A172 (cell line): ENCODE results near the gene SLC25A21. TPM values are rescaled to one million over a fixed set of nuclear protein-coding genes. Genes with fewer than 3 reads are reported as not detected.
"Not testable (repeated sequence)": the region's sequence is repeated elsewhere in the genome, so short reads cannot be mapped to it uniquely, and the experiment has no call there.

Experiments used
- DNase-seq: peaks from one replicate; pipeline ENCODE4 v3.0.0-alpha.2; 2015; ENCODE audit warnings: low spot score
- total RNA-seq: library from RNA; depleted of rRNA; stranded (reverse); fragments of >200 nt; shearing (Covaris generic); gene quantifications from 2 replicates; pipeline ENCODE4 v1.2.3, GENCODE V29; 2014

SLC25A21 gene
- total RNA-seq, 1 experiment from 2014 or later, result 0.22 TPM

DNA sequence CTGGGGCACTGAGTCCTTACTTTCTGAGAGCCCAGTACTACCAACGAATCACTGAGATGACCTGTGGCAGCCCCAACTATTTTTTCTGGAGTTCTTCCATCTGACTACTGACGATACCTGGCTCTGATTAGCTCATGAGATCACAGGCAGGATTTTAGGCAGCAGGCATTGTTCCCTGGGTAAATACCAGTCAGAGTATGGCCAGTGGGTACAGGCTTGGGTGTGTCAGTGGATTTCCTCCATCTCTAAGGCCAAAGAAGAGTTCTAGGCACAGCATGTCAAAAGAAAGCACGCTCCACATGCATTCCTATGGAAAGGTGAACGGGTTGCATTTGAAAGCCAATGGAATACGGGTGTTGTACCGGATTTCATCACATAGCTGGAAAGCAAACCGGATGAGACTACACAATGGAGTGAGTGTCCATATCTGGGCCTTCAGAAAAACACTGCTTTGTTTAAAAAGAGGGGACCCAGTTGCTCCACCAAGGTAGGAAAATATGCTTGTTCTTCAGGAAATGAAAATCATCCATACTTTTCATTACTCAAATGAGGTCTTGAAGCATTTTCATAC, 455.7 kb downstream of the SLC25A21 start:
- no peak for DNase-seq

- no peak for DNase-seq
Observed at GRCh38 chr14:36713960-36714703, 458.3 kb downstream of the SLC25A21 start.

GRCh38 chr14:36707570-36707969, 464.8 kb downstream of the SLC25A21 start:
- DNase-seq, result no peak

GRCh38 chr14:36702474-36702873, 469.9 kb downstream of the SLC25A21 start:
- no peak for DNase-seq

- DNase-seq, result no peak
Observed at GRCh38 chr14:36701132-36701531, 471.3 kb downstream of the SLC25A21 start.

DNA sequence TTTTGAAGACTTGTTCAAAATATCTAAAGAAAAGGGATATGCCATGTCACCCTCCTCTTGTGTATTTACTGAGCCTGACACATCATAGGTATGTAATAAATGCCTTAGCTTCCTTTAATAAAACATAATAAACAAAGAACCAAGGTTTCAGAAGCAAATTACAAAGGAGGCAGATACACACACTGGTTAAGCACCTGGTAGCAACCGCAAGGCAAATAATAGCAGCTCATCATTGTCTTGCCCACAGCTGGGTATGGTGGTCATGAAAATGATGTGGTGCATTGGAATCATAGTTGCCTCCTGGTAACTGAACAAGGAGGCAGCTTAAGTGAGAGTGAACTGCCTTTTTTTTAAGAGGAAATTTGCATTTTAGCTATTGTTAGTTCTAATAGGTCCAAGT, 471.8 kb downstream of the SLC25A21 start:
- no peak for DNase-seq

DNA sequence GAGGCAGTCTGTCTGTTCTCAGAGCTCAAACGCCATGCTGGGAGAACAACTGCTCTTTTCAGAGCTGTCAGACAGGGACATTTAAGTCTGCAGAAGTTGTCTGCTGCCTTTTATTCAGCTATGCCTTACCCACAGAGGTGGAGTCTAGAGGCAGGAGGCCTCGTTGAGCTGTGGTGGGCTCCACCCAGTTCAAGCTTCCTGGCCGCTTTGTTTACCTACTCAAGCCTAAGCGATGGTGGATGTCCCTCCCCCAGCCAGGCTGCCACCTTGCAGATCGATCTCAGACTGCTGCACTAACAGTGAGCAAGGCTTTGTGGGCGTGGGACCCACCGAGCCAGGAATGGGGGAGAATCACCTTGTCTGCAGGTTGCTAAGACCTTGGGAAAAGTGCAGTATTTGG, 473.0 kb downstream of the SLC25A21 start:
- DNase-seq, result not testable (repeated sequence)

- peak; percentile 20 for DNase-seq
Observed at GRCh38 chr14:36690311-36691040, 481.9 kb downstream of the SLC25A21 start.

- no peak for DNase-seq
Observed at GRCh38 chr14:36684946-36685345, 487.5 kb downstream of the SLC25A21 start.

DNA sequence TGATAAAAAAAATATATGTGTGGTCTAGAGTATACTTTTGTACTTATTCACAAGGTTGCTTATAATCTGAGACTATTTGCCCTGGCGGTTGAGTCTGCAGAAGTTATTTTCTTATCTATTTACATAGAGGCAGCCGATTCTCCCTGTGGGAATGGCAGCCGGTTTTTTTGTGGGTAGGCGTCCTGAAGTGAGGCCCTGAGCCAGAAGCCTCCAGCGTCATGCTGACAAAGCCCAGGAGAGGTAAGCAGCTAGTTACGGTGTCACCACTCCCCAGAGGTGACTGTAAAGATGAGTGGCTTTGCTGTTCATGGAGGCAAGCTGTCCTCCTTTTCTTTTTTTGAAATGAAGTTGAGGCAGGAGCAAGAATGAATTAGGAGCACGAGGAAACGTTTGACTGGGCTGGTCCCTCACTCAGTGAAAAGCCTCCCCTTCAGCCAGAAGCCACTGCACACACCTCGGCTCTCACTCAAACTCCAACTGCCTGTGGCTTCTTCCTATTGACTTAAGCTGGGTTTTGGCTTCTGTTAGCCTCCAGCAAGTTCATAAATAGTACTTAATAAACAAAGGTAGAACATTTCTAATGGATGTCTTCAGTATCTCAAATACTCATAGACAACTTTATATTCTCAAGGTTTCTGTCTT, 489.2 kb downstream of the SLC25A21 start:
- no peak for DNase-seq

GRCh38 chr14:36682338-36682737, 490.1 kb downstream of the SLC25A21 start:
- no peak for DNase-seq

DNA sequence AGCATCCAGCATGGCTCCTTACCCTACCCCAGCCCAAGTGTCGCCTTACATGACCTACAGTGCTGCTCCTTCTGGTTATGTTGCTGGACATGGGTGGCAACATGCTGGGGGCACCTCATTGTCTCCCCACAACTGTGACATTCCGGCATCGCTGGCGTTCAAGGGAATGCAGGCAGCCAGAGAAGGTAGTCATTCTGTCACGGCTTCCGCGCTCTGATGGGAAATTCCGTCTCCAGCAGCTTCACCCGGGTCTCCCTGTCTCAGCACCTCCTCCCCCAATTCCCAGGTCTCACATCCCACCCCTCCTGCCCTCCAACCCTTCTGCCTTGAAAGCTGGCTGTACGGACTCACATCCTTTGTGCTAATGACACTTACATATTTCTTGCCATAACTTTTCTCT, 496.2 kb downstream of the SLC25A21 start:
- DNase-seq, result no peak

DNA sequence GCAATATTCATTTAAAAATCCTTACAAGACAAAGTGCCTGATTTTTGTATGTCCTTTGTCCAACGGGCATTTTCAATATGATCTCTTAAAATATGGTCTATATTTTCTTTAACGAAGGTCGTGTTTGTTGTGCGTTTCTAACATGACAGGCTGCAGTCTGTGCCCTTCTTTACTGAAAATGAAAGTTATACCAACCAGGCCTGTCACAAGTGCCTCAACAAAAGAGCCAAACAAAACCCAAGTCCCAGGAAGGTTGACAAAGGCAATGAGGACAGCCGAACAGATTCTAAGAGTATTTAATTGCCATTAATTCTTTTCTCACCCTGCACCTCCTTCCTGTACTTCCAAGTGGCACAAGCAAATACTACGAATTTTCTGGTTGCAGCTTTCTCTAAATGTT, 496.8 kb downstream of the SLC25A21 start:
- DNase-seq, result no peak

GRCh38 chr14:36674659-36675058, 497.7 kb downstream of the SLC25A21 start:
- DNase-seq, result no peak

DNA sequence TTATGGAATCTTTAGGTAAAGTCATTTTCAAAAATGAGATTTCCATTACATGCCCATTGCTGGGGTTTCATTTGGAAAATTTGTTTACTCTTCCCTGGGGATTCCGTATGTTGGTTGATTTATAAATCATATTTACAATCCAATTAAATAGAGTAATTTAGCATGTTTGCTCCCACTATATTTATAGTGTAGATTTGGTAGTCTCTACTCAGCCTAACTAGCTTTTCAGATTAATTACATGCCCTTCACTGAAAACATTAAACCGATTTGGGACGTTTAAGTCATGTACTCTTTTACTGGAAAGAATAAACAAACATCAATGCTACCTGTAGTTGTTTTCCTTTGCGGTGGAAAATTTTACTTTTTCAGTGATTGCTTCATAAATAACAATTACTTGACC, 500.3 kb downstream of the SLC25A21 start:
- no peak for DNase-seq

- DNase-seq, result no peak
Observed at GRCh38 chr14:36671149-36671548, 501.3 kb downstream of the SLC25A21 start.

GRCh38 chr14:36667679-36668078, 504.7 kb downstream of the SLC25A21 start:
- DNase-seq, result no peak

- DNase-seq, result no peak
Observed at GRCh38 chr14:36666416-36667206, 505.8 kb downstream of the SLC25A21 start.

DNA sequence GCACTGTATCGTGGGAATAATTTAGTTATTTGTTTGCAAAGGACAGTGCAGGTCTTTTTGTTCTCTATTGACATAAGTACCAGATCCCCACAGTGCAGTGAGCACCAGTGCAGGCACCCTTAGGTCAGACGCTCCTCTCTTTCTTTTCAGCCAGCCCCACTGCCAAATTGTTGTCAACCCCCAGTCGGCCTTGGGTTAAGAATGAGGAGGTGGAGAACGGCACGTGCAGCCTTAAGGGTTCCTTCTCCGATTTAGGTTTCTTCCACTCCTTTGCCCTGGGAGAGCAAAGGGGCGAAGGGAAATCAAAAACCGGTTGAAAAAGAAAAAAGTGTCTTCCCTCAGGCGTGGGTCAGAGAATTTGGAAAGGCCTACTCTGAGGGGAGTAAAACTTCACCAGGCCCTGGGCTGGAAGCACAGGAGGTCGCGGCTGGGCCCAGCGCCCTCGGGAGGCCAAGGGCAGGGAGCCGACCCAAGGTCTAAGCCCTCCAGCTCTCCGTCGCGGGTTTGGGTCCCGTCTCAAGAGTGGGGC, 506.5 kb downstream of the SLC25A21 start:
- DNase-seq, result no peak

GRCh38 chr14:36664322-36665193, 507.8 kb downstream of the SLC25A21 start:
- no peak for DNase-seq
